GM12873 (cell line): ENCODE results near the gene VWA8.
A peak's percentile ranks its signal among the peaks of the same experiment; 100 is the strongest.

Source experiments
- CTCF ChIP-seq: IDR thresholded peaks from 2 replicates; pipeline ENCODE4 v1.5.1; 2012; ENCODE audit warnings: low read depth, mild to moderate bottlenecking, moderate library complexity, low read length, control low read depth; ENCODE audit not compliant: insufficient read depth; ENCODE audit errors: missing control alignments

The VWA8 gene

DNA sequence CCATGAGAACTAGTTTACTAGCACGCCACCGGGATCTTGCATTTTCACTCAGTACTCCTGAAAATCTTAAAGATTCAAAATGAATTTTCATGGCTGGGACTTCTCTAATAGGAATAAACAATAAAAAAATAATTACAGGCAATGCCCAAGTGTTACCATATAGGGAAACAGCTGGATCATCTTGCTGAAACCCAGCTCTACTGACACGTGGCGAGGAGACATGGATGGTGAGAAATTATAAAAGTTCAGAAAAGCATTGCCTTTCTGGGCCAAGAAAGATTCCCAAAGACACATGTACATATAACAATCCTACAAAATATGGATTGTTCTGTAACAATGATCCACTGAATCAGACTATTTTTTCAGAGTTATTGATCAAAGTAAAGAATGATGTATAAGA, 294.3 kb downstream of the VWA8 start:
- TF ChIP-seq CTCF, result no peak

DNA sequence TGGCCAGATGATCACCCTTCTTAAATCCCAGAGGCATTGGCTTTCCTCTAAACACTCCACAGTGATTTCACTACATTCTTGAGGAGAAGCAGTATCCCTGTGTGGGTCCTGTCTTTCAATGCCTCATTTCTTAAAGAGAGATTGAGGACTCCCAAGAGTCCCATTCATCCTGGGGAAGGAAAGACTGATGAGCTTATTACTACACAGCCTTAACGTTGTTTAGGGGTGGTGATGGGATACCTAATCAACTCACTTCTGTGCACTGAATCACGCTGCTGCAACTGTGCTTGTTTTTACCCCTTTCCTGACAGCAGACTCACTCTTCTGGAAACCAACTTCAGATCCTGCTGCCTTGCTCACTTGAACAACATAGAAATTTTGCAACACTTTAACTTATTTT, 300.5 kb downstream of the VWA8 start:
- no peak for TF ChIP-seq CTCF

DNA sequence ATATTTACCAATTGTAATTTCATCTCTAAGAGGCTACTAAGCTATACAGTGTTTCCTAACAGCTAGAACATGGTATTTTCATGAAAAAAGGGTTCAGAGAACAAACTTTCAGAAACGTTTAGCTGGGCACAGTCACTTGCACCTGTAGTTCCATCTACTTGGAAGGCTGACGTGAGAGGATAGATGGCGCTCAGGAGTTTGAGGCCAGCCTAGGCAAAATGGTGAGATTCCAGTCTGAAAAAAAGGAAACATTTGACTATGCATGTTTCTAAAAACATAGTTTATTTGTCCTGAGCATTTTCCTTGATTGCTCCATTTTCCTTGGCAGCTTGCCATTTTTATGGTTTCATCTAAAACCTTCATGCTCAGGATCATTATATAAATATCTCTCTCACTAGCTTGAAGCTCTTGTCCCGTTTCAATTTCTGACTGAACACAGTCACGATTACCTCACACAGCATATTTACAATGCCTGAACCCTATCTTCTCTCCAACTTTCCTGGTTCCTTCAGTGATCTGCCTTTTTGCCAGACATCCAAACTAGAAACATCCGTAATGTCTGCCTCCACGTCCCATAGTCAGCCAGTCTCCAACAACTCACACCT, 302.8 kb downstream of the VWA8 start:
- no peak for TF ChIP-seq CTCF

GRCh38 chr13:41655997-41656396, 304.9 kb downstream of the VWA8 start:
- no peak for TF ChIP-seq CTCF

GRCh38 chr13:41654796-41655195, 306.1 kb downstream of the VWA8 start:
- TF ChIP-seq CTCF, result no peak

DNA sequence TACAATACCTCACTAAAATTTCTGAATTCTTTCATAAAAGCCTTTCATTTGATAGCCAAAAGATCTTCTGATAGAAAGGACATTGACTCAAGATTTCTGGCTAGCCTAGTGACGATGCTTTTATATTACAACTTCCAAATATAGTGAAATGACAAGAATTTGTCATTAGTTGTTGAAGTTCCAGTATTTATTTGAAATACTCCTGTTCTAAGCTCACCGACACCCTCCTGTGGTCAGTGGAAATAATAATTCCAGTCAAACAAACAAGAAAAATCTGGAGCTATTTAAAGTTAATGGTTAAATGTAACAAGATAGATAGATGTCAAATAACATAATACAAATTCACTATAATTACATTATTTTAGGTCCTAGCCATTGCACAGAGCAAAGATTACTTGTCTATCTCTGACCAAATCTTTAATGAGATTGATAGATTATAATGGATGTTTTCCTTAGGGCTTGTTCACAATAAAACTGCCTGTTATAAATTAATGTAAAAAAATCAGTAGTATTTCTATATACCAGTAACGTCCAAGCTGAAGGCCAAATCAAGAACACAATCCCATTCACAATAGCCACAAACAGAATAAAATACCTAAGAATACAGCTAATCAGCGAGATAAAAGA, 308.1 kb downstream of the VWA8 start:
- peak; percentile 40 for TF ChIP-seq CTCF

DNA sequence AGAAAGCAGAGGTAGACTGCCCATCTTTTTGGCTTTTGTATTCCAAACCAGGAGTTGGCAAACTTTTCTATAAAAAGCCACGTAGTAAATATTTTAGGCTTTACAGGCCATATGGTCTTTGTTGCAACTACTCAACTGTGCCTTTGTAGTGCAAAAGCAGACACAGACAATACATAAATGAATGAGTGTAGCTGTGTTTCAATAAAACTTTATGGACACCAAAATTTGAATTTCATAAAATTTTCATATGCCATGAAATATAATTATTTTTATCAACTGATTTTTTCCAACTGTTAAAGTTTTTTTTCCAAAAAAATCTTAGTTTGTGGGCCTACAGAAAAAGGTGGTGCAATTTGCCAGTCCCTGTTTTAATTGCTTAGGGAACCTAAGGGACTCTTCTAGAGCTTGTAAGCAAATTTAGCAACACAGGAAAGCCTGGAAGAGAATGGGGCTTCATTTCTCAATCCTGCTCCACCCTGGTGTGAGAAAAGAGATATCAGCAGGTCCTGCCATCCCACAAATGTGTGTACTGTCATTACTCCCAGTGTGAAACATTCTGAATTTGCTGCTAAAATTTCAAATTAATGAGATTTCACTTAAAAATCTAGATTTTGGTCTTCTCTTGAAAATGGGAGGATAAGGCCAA, 309.4 kb downstream of the VWA8 start:
- no peak for TF ChIP-seq CTCF
